ENCODE data around the gene RBBP7. TPM values are rescaled to one million over a fixed set of nuclear protein-coding genes. Genes with fewer than 3 reads are reported as not detected.

The RBBP7 gene
- total and polyA plus RNA-seq, 4 donors, result 52.3 to 117 (median 83.7) TPM

DNA sequence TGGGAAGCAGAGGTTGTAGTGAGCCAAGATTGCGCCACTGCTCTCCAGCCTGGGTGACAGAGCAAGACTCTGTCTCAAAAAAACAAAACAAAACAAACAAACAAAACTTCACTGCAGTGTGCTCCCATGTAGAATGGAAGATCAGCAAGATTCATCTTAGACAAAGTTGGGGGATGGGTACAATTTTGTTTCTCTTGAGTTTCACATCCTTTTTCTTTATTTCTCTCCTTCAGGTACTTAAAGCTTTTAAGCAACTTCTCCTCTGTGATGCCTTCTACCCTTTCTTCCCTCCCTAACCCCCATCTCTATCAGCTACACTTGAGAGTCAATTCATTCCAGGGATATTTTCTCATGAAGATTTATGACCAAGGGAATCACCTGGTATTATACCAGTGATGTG is 15.5 kb upstream of the RBBP7 start:
- Histone ChIP-seq H3K36me3 (ENCODE audit: control insufficient read depth in 4 of 4, insufficient read depth in 4 of 4, low read length in 4 of 4) (no peaks in the 10 kb centered on the region), H3K27me3 (ENCODE audit: control insufficient read depth in 3 of 3, insufficient read depth in 3 of 3, low read length in 2 of 3) (peaks cover 0 to 53% (median 40%) of the 10 kb centered on the region in 3 donors), H3K4me3 (no peak overlapping the region), H3K4me1 (ENCODE audit: control insufficient read depth in 5 of 5, insufficient read depth in 5 of 5, low read length in 5 of 5) (no peaks in the 10 kb centered on the region), H3K9ac (ENCODE audit: insufficient read depth in 1 of 2, low read length in 2 of 2) (no peak overlapping the region), H3K27ac (ENCODE audit: low read depth in 1 of 2, low read length in 1 of 2) (no peak overlapping the region), H3K9me3 (ENCODE audit: control insufficient read depth in 4 of 4, insufficient read depth in 3 of 4, low read length in 3 of 4) (no peaks in the 10 kb centered on the region)
- no peak for DNase-seq
- ATAC-seq (ENCODE audit: insufficient read depth, low FRiP score), result no peak
- no peak for TF ChIP-seq CTCF (IDR thresholded peaks at IDR 0.05; ENCODE audit: control extremely low read depth, extremely low read depth)
- 89 to 100% methylated on average over 1 of the region's 1 CpG for WGBS, 2 donors

- Histone ChIP-seq H3K9me3 (ENCODE audit: control insufficient read depth in 4 of 4, insufficient read depth in 3 of 4, low read length in 3 of 4) (no peaks in the 10 kb centered on the region), H3K36me3 (ENCODE audit: control insufficient read depth in 4 of 4, insufficient read depth in 4 of 4, low read length in 4 of 4) (no peaks in the 10 kb centered on the region), H3K9ac (ENCODE audit: insufficient read depth in 1 of 2, low read length in 2 of 2) (peak overlapping the region in 1 of 2 donors; percentile 90), H3K4me3 (no peak overlapping the region), H3K4me1 (ENCODE audit: control insufficient read depth in 5 of 5, insufficient read depth in 5 of 5, low read length in 5 of 5) (no peaks in the 10 kb centered on the region), H3K27me3 (ENCODE audit: control insufficient read depth in 3 of 3, insufficient read depth in 3 of 3, low read length in 2 of 3) (peaks cover 0 to 43% (median 43%) of the 10 kb centered on the region in 3 donors), H3K27ac (ENCODE audit: low read depth in 1 of 2, low read length in 1 of 2) (no peak overlapping the region)
- WGBS, 2 donors, result 47 to 62% methylated on average over 3 of the region's 3 CpGs
- no peak for TF ChIP-seq CTCF (IDR thresholded peaks at IDR 0.05; ENCODE audit: control extremely low read depth, extremely low read depth)
- DNase-seq (no peak), ATAC-seq (ENCODE audit: insufficient read depth, low FRiP score) (no peak)
Observed at GRCh38 chrX:16883487-16883804, 13.3 kb upstream of the RBBP7 start.

DNA sequence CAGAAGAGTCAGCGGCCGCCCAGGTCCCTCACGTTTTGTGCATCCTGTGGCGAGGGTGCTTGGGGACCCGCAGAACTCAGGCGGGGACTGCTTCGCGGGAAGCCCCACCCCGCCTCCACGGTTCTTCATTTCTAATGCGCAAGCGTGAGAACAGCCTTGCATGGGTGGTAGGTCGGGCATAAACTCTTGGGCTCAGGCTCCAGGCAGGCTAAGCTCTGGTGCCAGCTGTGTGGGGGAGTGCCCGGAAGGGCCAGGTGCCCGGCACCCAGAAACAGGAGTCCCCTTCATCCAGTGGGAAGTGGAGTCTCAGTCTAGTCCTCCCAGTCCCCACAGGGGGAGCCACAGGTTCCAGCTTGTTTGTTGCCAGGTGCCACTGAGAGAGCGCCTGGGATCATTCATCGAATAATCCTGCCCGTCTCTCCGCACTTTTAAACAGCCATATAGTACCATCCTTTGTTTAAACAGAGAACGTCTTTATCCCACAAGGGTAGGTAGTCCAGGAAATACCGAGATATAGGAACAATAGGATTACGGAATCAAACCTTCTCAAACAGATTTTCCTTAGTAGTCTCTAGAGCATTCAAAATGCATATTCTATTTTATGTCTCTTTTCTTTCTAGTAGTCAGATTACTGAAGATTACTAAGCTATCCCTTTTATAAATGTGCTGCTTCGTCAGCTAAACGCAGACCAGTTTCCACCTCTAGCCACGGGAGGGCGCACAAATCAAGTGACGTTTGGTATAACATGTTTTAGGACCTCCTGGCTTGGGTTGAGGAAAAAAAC is 12.7 kb upstream of the RBBP7 start:
- Histone ChIP-seq H3K27me3 (ENCODE audit: control insufficient read depth in 3 of 3, insufficient read depth in 3 of 3, low read length in 2 of 3) (peaks cover 0 to 45% (median 43%) of the 10 kb centered on the region in 3 donors), H3K9me3 (ENCODE audit: control insufficient read depth in 4 of 4, insufficient read depth in 3 of 4, low read length in 3 of 4) (no peaks in the 10 kb centered on the region), H3K9ac (ENCODE audit: insufficient read depth in 1 of 2, low read length in 2 of 2) (peak overlapping the region; percentile 39 to 90), H3K36me3 (ENCODE audit: control insufficient read depth in 4 of 4, insufficient read depth in 4 of 4, low read length in 4 of 4) (no peaks in the 10 kb centered on the region), H3K4me3 (no peak overlapping the region), H3K27ac (ENCODE audit: low read depth in 1 of 2, low read length in 1 of 2) (peak overlapping the region in 1 of 2 donors; percentile 49), H3K4me1 (ENCODE audit: control insufficient read depth in 5 of 5, insufficient read depth in 5 of 5, low read length in 5 of 5) (no peaks in the 10 kb centered on the region)
- peak; percentile 56 for TF ChIP-seq CTCF (IDR thresholded peaks at IDR 0.05; ENCODE audit: control extremely low read depth, extremely low read depth)
- ATAC-seq (ENCODE audit: insufficient read depth, low FRiP score), result peak; percentile 74
- DNase-seq, result peak; percentile 80 to 90 (median 88)
- 0 to 15% methylated on average over 21 to 27 of the region's 27 CpGs for WGBS, 2 donors

All from lung (tissue), 12 donors.